Measurements from ENCODE around the gene SLC9A3.
"Not testable (repeated sequence)": the region's sequence is repeated elsewhere in the genome, so short reads cannot be mapped to it uniquely, and the experiment has no call there.

SLC9A3 gene

DNA sequence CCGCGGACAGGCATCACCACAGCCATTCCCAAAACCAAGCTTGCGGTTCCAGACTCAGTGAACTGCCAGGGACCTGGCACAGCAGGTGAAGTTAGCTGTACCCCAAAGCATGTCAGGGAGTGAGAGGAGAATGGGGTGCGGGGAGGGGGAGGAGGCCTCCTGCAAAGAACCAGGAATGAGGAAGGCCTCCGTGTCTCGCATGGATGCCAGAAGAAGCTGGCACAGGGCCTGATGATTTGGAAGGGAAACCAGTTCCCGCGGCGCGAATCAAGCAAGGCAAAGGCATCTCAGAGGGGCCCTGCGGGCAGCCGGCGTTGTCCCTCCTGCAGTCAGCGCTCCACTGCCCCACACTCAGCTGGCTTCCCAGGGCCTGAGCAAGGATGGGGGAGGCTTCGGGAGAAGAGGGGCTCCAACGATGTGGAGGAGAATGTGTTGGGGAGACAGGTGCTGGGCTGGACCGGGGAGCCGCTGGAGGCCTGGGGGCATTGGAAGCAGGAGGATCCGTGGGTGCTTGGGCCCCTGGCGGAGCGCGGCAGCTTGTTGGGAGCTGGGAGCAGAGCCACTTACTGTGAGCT, 14.6 kb downstream of the SLC9A3 start:
- no peaks in the 10 kb centered on the region for H3K4me1 ChIP-seq (ENCODE audit: control insufficient read depth, low read depth, low read length)
- no peak overlapping the region for H3K9ac ChIP-seq (ENCODE audit: low read length)
- H3K9me3 ChIP-seq (ENCODE audit: control insufficient read depth, low read depth, low read length), result no peaks in the 10 kb centered on the region
- H3K4me3 ChIP-seq (ENCODE audit: low read length), result no peak overlapping the region
- peaks cover 11% of the 10 kb centered on the region for H3K27me3 ChIP-seq (ENCODE audit: control insufficient read depth, insufficient read depth, low read length)
- H3K36me3 ChIP-seq (ENCODE audit: control insufficient read depth, low read depth, low read length), result no peaks in the 10 kb centered on the region
- H3K27ac ChIP-seq (ENCODE audit: low read length), result no peak overlapping the region

DNA sequence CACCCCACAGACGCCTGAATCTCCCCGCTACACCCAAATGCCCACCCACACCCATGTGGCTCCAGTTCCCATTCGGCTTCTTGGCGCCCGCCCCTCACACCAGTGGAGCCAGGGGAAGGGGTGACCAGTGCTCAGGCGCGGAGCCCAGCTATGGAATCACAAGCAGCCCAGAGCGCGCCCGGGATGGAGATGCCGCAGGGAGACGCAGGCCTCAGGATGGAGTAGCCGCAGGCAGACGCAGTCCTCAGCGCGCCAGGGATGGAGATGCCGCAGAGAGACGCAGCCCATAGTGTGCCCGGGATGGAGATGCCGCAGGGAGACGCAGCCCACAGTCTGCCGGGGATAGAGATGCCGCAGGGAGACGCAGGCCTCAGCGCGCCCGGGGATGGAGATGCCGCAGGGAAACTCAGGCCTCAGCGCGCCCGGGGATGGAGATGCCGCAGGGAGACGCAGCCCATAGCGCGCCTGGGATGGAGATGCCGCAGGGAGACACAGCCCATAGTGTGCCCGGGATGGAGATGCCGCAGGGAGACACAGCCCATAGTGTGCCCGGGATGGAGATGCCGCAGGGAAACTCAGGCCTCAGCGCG, 16.2 kb downstream of the SLC9A3 start:
- H3K9me3 ChIP-seq (ENCODE audit: control insufficient read depth, low read depth, low read length), result not testable (repeated sequence)

DNA sequence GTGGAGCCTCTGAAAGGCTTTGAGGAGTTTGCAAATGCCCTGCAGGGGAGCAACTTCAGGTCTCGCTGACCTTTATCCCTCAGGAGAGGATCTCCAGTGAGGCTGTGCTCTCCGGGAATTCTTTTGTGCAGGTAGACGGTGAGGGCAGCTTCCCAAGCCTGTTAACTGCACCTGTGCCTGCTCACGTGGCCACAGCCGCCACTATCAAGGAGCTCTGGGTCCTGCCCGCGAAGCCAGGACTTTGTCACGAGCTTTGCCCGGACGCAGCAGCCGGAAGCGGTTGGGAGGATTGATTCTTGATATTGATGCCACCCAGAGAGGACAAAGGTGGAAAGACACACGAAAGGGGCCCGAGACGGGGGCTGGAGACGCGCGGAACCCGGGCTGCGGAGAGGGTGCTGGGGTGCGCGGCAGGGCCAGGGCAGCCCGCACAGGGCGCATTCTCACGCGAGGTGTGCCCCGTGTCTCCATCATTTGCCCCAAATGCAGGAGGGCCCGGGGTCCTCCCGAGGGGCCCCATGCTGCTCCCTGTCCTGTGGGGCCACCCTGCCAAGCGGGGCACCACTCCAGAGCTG, 18.2 kb downstream of the SLC9A3 start:
- Histone ChIP-seq H3K27ac (ENCODE audit: low read length) (no peak overlapping the region), H3K4me1 (ENCODE audit: control insufficient read depth, low read depth, low read length) (no peaks in the 10 kb centered on the region), H3K4me3 (ENCODE audit: low read length) (no peak overlapping the region), H3K9ac (ENCODE audit: low read length) (no peak overlapping the region), H3K9me3 (ENCODE audit: control insufficient read depth, low read depth, low read length) (no peaks in the 10 kb centered on the region), H3K27me3 (ENCODE audit: control insufficient read depth, insufficient read depth, low read length) (peaks cover 11% of the 10 kb centered on the region), H3K36me3 (ENCODE audit: control insufficient read depth, low read depth, low read length) (no peaks in the 10 kb centered on the region)

More for the DNA sequence above, 16.2 kb downstream of the SLC9A3 start:
- not testable (repeated sequence) for H3K4me3 ChIP-seq (ENCODE audit: low read length); H3K9ac ChIP-seq (ENCODE audit: low read length); H3K4me1 ChIP-seq (ENCODE audit: control insufficient read depth, low read depth, low read length); H3K27ac ChIP-seq (ENCODE audit: low read length); H3K36me3 ChIP-seq (ENCODE audit: control insufficient read depth, low read depth, low read length)
- H3K27me3 ChIP-seq (ENCODE audit: control insufficient read depth, insufficient read depth, low read length), result peaks cover 11% of the 10 kb centered on the region

- Histone ChIP-seq H3K36me3 (ENCODE audit: control insufficient read depth, low read depth, low read length) (no peaks in the 10 kb centered on the region), H3K9me3 (ENCODE audit: control insufficient read depth, low read depth, low read length) (no peaks in the 10 kb centered on the region), H3K4me1 (ENCODE audit: control insufficient read depth, low read depth, low read length) (no peaks in the 10 kb centered on the region), H3K9ac (ENCODE audit: low read length) (no peak overlapping the region), H3K4me3 (ENCODE audit: low read length) (no peak overlapping the region), H3K27ac (ENCODE audit: low read length) (no peak overlapping the region), H3K27me3 (ENCODE audit: control insufficient read depth, insufficient read depth, low read length) (peaks cover 11% of the 10 kb centered on the region)
These were observed 19.7 kb downstream of the SLC9A3 start for GRCh38 chr5:504326-505154.

DNA sequence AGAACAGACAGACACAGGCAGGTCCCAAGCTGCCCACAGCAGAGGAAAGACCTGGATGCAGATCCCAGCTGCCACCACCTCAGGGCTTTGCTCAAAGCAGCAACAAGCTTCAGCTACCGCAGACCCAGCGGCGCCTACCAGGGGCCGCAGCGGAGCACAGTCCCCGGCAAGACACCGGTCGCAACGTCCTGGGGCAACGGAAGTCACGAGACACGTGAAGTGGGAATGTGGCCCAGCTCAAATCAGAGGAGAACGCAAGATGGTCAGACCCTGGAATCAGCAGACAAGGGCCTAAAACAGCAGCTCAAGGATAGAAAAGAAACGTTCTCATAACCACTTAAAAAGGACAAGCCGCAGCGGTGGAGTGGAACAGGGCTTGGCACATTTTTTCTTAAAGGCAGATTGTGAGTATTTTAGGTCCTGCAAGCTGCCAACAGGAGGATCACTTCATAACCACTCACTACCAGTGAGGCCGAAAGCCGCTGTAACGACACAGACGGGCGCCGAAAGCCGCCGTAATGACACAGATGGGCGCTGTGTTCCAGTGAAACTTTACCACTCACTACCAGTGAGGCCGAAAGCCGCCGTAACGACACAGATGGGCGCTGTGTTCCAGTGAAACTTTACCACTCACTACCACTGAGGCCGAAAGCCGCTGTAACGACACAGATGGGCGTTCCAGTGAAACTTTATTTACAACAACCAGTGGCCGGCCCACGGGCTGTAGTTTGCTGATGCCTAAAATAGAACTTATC, 21.7 kb downstream of the SLC9A3 start:
- no peak overlapping the region for H3K9ac ChIP-seq (ENCODE audit: low read length)
- H3K27ac ChIP-seq (ENCODE audit: low read length), result no peak overlapping the region
- H3K4me1 ChIP-seq (ENCODE audit: control insufficient read depth, low read depth, low read length), result no peaks in the 10 kb centered on the region
- no peaks in the 10 kb centered on the region for H3K36me3 ChIP-seq (ENCODE audit: control insufficient read depth, low read depth, low read length)
- no peaks in the 10 kb centered on the region for H3K9me3 ChIP-seq (ENCODE audit: control insufficient read depth, low read depth, low read length)
- no peak overlapping the region for H3K4me3 ChIP-seq (ENCODE audit: low read length)
- peaks cover 11% of the 10 kb centered on the region for H3K27me3 ChIP-seq (ENCODE audit: control insufficient read depth, insufficient read depth, low read length)

- H3K9ac ChIP-seq (ENCODE audit: low read length), result no peak overlapping the region
- no peaks in the 10 kb centered on the region for H3K36me3 ChIP-seq (ENCODE audit: control insufficient read depth, low read depth, low read length)
- H3K27ac ChIP-seq (ENCODE audit: low read length), result no peak overlapping the region
- no peaks in the 10 kb centered on the region for H3K4me1 ChIP-seq (ENCODE audit: control insufficient read depth, low read depth, low read length)
- H3K4me3 ChIP-seq (ENCODE audit: low read length), result no peak overlapping the region
- H3K27me3 ChIP-seq (ENCODE audit: control insufficient read depth, insufficient read depth, low read length), result peaks cover 17% of the 10 kb centered on the region
- H3K9me3 ChIP-seq (ENCODE audit: control insufficient read depth, low read depth, low read length), result no peaks in the 10 kb centered on the region
These were observed 22.4 kb downstream of the SLC9A3 start for GRCh38 chr5:501831-502184.

- no peak overlapping the region for H3K9ac ChIP-seq (ENCODE audit: low read length)
- H3K4me3 ChIP-seq (ENCODE audit: low read length), result no peak overlapping the region
These were observed 23.0 kb downstream of the SLC9A3 start for GRCh38 chr5:501105-501830.

GRCh38 chr5:500491-500890, 23.8 kb downstream of the SLC9A3 start:
- Histone ChIP-seq H3K9me3 (ENCODE audit: control insufficient read depth, low read depth, low read length) (no peaks in the 10 kb centered on the region), H3K27me3 (ENCODE audit: control insufficient read depth, insufficient read depth, low read length) (peaks cover 20% of the 10 kb centered on the region)

More at GRCh38 chr5:501105-501830, 23.0 kb downstream of the SLC9A3 start:
- Histone ChIP-seq H3K9me3 (ENCODE audit: control insufficient read depth, low read depth, low read length) (no peaks in the 10 kb centered on the region), H3K4me1 (ENCODE audit: control insufficient read depth, low read depth, low read length) (no peaks in the 10 kb centered on the region), H3K27me3 (ENCODE audit: control insufficient read depth, insufficient read depth, low read length) (peaks cover 17% of the 10 kb centered on the region), H3K36me3 (ENCODE audit: control insufficient read depth, low read depth, low read length) (no peaks in the 10 kb centered on the region), H3K27ac (ENCODE audit: low read length) (no peak overlapping the region)

DNA sequence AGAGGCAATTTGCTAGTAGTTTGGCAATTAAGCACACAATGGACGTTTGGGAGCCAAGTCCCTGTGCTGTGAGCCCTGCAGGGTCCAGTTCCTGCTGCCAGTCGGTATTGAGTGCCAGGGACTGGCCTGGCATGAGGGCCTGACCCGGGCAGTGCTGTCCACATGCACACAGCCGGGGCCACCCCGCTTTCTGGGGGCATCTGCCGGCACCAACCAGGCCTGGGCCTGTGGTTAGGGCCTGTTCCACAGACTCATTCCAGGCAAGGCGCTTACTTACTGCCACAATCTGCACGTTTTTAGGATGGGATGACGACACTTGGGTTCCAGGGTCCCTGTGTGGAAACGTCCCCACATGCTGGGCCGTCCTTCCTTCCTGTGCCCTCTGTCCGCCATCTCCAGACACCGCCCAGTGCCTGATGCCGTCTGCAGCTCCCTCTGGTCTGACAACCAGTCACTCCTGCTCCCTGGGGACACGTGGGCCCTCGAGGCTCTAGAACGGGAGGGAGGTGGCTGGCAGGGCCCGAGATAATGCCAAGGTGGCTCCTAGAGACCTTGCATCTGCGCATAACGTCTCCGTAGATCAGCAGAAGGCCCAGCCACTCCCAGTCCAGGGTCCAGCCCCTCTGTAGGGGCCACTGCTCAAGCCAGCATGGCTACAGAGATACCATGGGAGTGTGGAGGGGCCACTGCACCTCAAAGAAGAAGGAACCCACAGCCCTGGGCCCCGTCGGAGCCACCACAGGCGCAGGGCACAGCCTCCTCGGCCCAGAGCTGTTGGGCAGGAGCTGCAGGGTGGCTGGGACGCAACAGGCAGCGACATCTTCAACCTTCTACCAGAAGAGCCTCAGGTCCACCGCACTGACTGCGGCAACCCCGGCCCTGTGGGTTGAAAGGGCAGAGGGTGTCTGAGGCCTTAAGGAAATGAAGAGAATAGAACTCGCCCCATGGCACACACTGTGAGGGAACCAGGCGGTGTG, 24.7 kb downstream of the SLC9A3 start:
- Histone ChIP-seq H3K27ac (ENCODE audit: low read length) (no peak overlapping the region), H3K9me3 (ENCODE audit: control insufficient read depth, low read depth, low read length) (no peaks in the 10 kb centered on the region), H3K4me1 (ENCODE audit: control insufficient read depth, low read depth, low read length) (no peaks in the 10 kb centered on the region), H3K4me3 (ENCODE audit: low read length) (no peak overlapping the region), H3K27me3 (ENCODE audit: control insufficient read depth, insufficient read depth, low read length) (peaks cover 28% of the 10 kb centered on the region), H3K36me3 (ENCODE audit: control insufficient read depth, low read depth, low read length) (no peaks in the 10 kb centered on the region), H3K9ac (ENCODE audit: low read length) (no peak overlapping the region)

More at GRCh38 chr5:500491-500890, 23.8 kb downstream of the SLC9A3 start:
- Histone ChIP-seq H3K4me1 (ENCODE audit: control insufficient read depth, low read depth, low read length) (no peaks in the 10 kb centered on the region), H3K4me3 (ENCODE audit: low read length) (no peak overlapping the region), H3K9ac (ENCODE audit: low read length) (no peak overlapping the region), H3K27ac (ENCODE audit: low read length) (no peak overlapping the region), H3K36me3 (ENCODE audit: control insufficient read depth, low read depth, low read length) (no peaks in the 10 kb centered on the region)

GRCh38 chr5:497871-498509, 26.3 kb downstream of the SLC9A3 start:
- Histone ChIP-seq H3K9me3 (ENCODE audit: control insufficient read depth, low read depth, low read length) (no peaks in the 10 kb centered on the region), H3K27me3 (ENCODE audit: control insufficient read depth, insufficient read depth, low read length) (peaks cover 44% of the 10 kb centered on the region), H3K36me3 (ENCODE audit: control insufficient read depth, low read depth, low read length) (no peaks in the 10 kb centered on the region), H3K9ac (ENCODE audit: low read length) (no peak overlapping the region), H3K4me3 (ENCODE audit: low read length) (no peak overlapping the region), H3K27ac (ENCODE audit: low read length) (no peak overlapping the region), H3K4me1 (ENCODE audit: control insufficient read depth, low read depth, low read length) (no peaks in the 10 kb centered on the region)
